22Rv1 (cell line): Measurements from ENCODE around the gene DTNBP1.

Experiments
- H3K27ac ChIP-seq: fragments of 450-650 bp; 2 replicates; pipeline ENCODE4 v1.5.1; 2017
- ZFX ChIP-seq: fragments of 450-650 bp; IDR thresholded peaks from 2 replicates; pipeline ENCODE4 v1.6.1; 2017; ENCODE audit warnings: antibody characterized with exemption, borderline replicate concordance
- TF ChIP-seq, protein P1 (sequence below): fragments of 450-650 bp; IDR thresholded peaks from 2 replicates; pipeline ENCODE4 v1.5.1; 2017; ENCODE audit warnings: mild to moderate bottlenecking

Gene DTNBP1

DNA sequence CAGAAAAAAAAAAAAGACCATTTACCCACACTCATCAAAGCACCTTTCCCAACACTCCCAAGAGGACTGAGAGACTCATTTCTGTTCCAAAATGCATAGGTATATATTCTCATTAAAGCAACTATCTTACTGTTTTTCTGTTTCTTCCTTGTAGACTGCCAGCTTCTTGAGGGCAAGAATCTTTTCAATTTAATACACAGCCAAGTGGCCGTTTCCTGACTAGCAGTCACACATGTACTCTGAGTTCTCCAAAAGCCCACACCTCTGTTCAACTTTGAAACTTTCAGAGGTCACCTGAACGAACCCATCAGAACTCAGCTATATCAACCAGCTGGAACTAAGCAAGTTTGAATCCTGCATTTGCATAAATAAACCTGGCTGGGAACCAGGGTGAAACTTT lies 92.7 kb downstream of the DTNBP1 start:
- TF ChIP-seq, protein P1, sequence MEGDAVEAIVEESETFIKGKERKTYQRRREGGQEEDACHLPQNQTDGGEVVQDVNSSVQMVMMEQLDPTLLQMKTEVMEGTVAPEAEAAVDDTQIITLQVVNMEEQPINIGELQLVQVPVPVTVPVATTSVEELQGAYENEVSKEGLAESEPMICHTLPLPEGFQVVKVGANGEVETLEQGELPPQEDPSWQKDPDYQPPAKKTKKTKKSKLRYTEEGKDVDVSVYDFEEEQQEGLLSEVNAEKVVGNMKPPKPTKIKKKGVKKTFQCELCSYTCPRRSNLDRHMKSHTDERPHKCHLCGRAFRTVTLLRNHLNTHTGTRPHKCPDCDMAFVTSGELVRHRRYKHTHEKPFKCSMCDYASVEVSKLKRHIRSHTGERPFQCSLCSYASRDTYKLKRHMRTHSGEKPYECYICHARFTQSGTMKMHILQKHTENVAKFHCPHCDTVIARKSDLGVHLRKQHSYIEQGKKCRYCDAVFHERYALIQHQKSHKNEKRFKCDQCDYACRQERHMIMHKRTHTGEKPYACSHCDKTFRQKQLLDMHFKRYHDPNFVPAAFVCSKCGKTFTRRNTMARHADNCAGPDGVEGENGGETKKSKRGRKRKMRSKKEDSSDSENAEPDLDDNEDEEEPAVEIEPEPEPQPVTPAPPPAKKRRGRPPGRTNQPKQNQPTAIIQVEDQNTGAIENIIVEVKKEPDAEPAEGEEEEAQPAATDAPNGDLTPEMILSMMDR: no peak
- no peak for TF ChIP-seq ZFX
- no peak overlapping the region for H3K27ac ChIP-seq

DNA sequence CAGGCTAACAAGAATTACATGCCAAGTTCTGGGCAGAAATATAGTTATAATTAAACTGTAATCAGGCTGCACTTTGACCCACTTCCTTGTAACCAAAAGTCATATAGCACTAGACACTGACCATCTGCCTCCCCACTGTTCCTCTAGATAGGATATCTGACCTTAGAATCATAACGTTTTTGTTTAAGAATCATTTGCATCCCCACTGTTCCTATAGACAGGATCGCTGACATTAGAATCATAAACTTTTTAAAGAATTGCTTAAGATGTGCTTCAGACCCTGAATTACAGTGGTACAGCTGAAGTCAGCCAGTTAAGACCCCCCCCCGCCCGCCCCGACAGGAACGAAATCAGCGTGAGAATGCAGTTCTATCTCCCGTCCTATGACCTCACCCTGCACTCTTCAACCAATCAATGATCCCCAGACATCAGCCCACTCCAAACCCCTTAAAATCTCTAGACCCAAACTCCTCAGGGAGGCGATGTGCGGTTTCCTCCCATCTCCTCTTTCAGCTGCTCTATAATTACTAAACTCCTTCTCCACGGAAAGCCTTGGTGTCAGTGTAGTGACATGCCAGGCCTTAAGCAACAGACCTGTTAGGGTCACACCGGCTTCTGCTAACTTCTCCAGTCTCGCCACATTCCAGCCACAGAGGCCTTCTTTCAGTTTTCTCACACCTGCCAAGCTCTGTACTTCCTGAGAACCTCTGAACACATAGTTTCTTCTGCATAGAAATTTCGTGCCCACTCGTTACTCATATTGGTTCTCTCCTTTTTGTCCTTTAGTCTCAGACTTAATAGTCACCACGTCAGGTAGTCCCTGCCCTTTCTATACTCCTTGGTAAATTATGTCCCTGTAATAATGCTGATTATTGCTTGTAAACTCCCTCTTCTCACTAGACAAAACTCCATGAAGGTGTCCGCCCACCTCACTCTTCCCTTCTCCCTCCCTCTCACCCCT lies 93.5 kb downstream of the DTNBP1 start:
- TF ChIP-seq, protein P1: no peak
- no peak for TF ChIP-seq ZFX
- H3K27ac ChIP-seq: no peak overlapping the region

DNA sequence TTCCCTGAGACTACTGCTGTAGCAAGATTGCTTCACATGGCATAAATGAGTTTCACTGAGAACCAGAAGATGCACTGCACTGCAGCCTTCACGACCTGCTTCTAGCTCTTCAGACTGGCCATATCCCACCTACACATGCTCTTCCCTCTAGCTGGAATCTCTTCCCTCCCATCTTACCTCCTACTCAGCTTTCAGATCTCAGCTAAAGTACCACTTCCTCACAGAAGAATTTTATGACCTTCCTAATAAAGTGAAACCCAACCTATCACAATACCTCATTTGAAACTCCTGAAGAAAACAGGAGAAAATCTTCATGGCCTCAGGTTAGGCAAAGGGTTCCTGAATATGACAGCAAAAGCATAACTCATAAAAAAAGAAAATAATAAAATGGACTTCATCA lies 99.9 kb downstream of the DTNBP1 start:
- no peak overlapping the region for H3K27ac ChIP-seq
- TF ChIP-seq ZFX: no peak
- TF ChIP-seq, protein P1: no peak

DNA sequence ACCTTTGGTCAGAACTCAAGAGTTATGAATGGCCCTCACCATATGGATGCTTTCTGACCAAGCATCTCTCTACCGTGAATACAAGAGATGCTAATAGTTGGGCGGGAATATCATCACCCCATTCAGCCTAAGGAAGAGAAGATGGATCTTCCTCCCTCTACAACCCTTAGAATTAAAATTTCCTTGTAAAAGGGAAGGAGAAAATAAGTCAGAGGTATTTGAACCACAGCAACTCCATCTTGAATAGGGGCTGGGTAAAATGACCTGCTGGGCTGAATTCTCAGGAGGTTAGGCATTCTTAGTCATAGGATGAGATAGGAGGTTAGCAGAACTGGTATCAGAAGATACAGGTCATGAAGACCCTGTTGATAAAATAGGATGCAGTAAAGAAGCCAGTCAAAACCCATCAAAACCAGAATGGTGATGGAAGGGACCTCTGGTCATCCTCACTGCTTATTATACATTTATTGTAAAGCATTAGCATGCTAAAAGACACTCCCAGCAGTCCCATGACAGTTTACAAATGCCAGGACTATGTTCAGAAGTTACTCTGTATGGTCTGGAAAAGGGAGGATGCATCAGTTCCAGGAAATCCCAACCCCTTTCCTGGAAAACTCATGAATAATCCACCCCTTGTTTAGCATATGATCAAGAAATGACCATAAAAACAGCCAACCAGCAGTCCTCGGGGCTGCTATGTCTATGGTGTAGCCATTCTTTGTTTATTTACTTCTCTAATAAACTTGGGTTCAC lies 101.2 kb downstream of the DTNBP1 start:
- H3K27ac ChIP-seq: no peak overlapping the region
- TF ChIP-seq ZFX: no peak
- TF ChIP-seq, protein P1: no peak

DNA sequence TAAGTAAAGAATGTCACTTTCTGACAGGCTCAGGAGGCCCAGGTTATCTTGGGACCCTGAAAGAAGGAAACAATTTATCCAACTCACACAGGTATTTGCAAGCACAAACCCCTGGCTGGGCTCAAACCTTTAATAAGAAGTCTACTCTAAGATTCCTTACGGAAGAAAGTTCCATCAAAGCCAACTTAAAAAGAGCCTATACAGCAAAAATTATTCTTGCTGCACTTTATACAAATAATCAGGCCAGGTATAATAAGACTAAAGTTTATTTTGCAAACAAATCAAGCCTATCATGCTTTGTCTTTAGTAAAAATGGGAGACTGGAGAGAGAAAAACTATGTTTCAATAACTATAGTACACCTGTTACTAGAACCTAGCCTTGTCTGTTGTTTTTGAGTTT lies 102.1 kb downstream of the DTNBP1 start:
- H3K27ac ChIP-seq: no peak overlapping the region
- no peak for TF ChIP-seq ZFX

DNA sequence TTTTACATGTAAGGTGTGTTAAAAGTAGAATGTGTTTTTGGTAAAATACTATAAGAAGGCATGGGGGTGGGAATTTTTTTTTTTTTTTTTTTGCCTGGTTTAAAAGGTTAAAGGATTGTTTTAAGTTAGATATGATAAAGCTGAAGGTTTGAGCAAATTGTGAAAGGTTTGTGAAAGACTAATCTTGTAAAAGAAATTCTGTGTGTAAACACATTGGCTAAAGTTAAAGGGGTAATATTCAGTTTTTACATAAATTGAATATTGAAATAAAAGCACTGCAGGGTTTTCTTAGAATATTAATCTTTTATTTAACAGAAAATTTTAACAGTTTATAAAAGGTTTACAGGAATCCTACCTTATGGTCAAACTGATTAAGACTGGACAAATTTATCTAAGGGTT lies 105.7 kb downstream of the DTNBP1 start:
- H3K27ac ChIP-seq: no peak overlapping the region
- TF ChIP-seq, protein P1: no peak
- no peak for TF ChIP-seq ZFX

DNA sequence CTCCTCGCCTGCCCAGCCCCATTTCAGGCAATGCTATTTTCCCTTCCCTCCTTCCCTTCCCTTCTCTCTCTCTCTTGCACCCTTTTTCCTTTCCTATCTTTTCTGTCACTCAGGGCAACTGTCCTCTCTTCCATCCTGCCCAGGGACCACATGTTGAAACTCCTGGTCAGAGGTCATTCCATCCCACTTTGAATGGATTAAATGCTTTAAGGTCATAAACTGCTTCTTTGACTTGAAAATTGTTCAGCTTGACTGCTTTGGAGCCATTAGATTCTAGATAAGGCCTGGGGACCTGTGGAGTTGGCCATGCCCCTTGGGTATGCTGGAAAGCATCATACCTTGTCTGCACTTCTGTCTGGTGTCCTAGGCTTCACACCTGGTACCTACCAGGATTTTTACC lies 106.1 kb downstream of the DTNBP1 start:
- TF ChIP-seq, protein P1: no peak
- TF ChIP-seq ZFX: no peak

More for the DNA sequence above, 106.1 kb downstream of the DTNBP1 start:
- H3K27ac ChIP-seq: no peak overlapping the region
